Natural killer cell (primary cell): Measurements from ENCODE around the gene H2AZ2. TPM values are rescaled to one million over a fixed set of nuclear protein-coding genes. Genes with fewer than 3 reads are reported as not detected.

Experiments
- ATAC-seq, 3 donors: fragments of 150-1000 bp in 2 of 3; fragments of 200-7000 bp in 1 of 3; cut with Tn5 transposase; 1 replicate in 1 of 3; 2 replicates in 2 of 3; pipeline ENCODE4 v1.10.0; 2021; ENCODE audit warnings: mild to moderate bottlenecking in 2 of 3, moderate library complexity in 2 of 3
- DNase-seq, 2 donors: peaks; one replicate each; pipeline versions ENCODE4 v3.0.0 to v3.0.0-alpha.2; 2013 to 2021; ENCODE audit warnings: mixed read lengths in 1 of 2
- H3K27ac ChIP-seq: one replicate; pipeline ENCODE4 v1.5.1; 2013; ENCODE audit warnings: mild to moderate bottlenecking, low read length
- H3K27me3 ChIP-seq: one replicate; pipeline ENCODE4 v1.6.1; 2013; ENCODE audit warnings: low read length; ENCODE audit not compliant: control insufficient read depth, insufficient read depth
- H3K36me3 ChIP-seq: one replicate; pipeline ENCODE4 v1.6.1; 2013; ENCODE audit warnings: low read length; ENCODE audit not compliant: control insufficient read depth, insufficient read depth
- H3K4me1 ChIP-seq: one replicate; pipeline ENCODE4 v1.6.1; 2013; ENCODE audit warnings: low read length; ENCODE audit not compliant: control insufficient read depth, insufficient read depth
- H3K4me3 ChIP-seq: one replicate; pipeline ENCODE4 v1.5.1; 2013; ENCODE audit warnings: low read length
- H3K9me3 ChIP-seq: one replicate; pipeline ENCODE4 v1.6.1; 2013; ENCODE audit warnings: low read length; ENCODE audit not compliant: control insufficient read depth, insufficient read depth
- H3K27ac Mint-ChIP-seq, 2 donors: one replicate each; pipeline ENCODE4 v1.8.0; 2022; ENCODE audit warnings: mild to moderate bottlenecking in 2 of 2, mixed read lengths in 2 of 2, moderate library complexity in 1 of 2
- H3K27me3 Mint-ChIP-seq, 2 donors: one replicate each; pipeline ENCODE4 v1.8.0; 2022; ENCODE audit warnings: low read depth in 2 of 2, mixed read lengths in 2 of 2
- H3K36me3 Mint-ChIP-seq: one replicate; pipeline ENCODE4 v1.8.0; 2022; ENCODE audit warnings: mixed read lengths
- H3K4me1 Mint-ChIP-seq, 2 donors: one replicate each; pipeline ENCODE4 v1.8.0; 2022; ENCODE audit warnings: mixed read lengths in 2 of 2
- H3K4me3 Mint-ChIP-seq: one replicate; pipeline ENCODE4 v1.8.0; 2022; ENCODE audit warnings: mild to moderate bottlenecking, moderate library complexity, mixed read lengths
- H3K9me3 Mint-ChIP-seq, 2 donors: one replicate each; pipeline ENCODE4 v1.8.0; 2022; ENCODE audit warnings: mixed read lengths in 2 of 2
- CTCF ChIP-seq: fragments of 200-600 bp; IDR thresholded peaks from one replicate; pipeline ENCODE4 v1.8.0; 2022; ENCODE audit warnings: antibody characterized with exemption
- WGBS: methylation state at CpG from one replicate; pipeline ENCODE4 v1.1.7; 2013; ENCODE audit warnings: missing lambda C conversion rate; ENCODE audit not compliant: insufficient coverage; 5-methylcytosine and 5-hydroxymethylcytosine counted together
- intact Hi-C: fragments of 100-400 bp; cut with micrococcal nuclease; formaldehyde crosslinking; loops from one replicate; pipeline ENCODE4 v1.14.2; 2022
- total RNA-seq, 4 donors: library from RNA; stranded (reverse); fragments of 120-200 nt in 1 of 4; gene quantifications; one replicate each; pipeline versions ENCODE4 v1.2.3 to v1.2.4, GENCODE V29; 2013 to 2022

Gene H2AZ2
- total RNA-seq, 3 donors from 2014 or later (not counting 1 experiment from before 2014, with no cell fraction given): 178 to 196 (median 190) TPM

- Mint-ChIP-seq H3K9me3 (no peaks in the 10 kb centered on the region), H3K27ac (no peak overlapping the region), H3K27me3 (no peaks in the 10 kb centered on the region), H3K4me3 (no peak overlapping the region), H3K36me3 (no peaks in the 10 kb centered on the region), H3K4me1 (no peaks in the 10 kb centered on the region)
- DNase-seq (no peak), ATAC-seq (no peak)
- intact Hi-C loops: no loop called here
- no peaks in the 10 kb centered on the region for H3K4me1 ChIP-seq
- no peak overlapping the region for H3K27ac ChIP-seq
- no peaks in the 10 kb centered on the region for H3K9me3 ChIP-seq
- 91% methylated on average over 2 of the region's 2 CpGs for WGBS
- H3K36me3 ChIP-seq: no peaks in the 10 kb centered on the region
- H3K27me3 ChIP-seq: no peaks in the 10 kb centered on the region
- no peak overlapping the region for H3K4me3 ChIP-seq
- no peak for TF ChIP-seq CTCF
Observed at GRCh38 chr7:44814919-44815318, 33.0 kb downstream of the H2AZ2 start.

GRCh38 chr7:44811571-44811970, 36.3 kb downstream of the H2AZ2 start:
- Mint-ChIP-seq H3K4me3 (no peak overlapping the region), H3K9me3 (no peaks in the 10 kb centered on the region), H3K36me3 (no peaks in the 10 kb centered on the region), H3K27me3 (no peaks in the 10 kb centered on the region), H3K4me1 (no peaks in the 10 kb centered on the region), H3K27ac (no peak overlapping the region)
- H3K27me3 ChIP-seq: no peaks in the 10 kb centered on the region
- WGBS: 100% methylated on average over 6 of the region's 6 CpGs
- no peak for TF ChIP-seq CTCF
- H3K36me3 ChIP-seq: no peaks in the 10 kb centered on the region
- ATAC-seq: no peak
- intact Hi-C loops: no loop called here
- no peak for DNase-seq
- no peak overlapping the region for H3K4me3 ChIP-seq
- no peaks in the 10 kb centered on the region for H3K4me1 ChIP-seq
- H3K27ac ChIP-seq: no peak overlapping the region
- no peaks in the 10 kb centered on the region for H3K9me3 ChIP-seq

- intact Hi-C loops: no loop called here
- no peak overlapping the region for H3K27ac ChIP-seq
- no peaks in the 10 kb centered on the region for H3K27me3 Mint-ChIP-seq
- no peaks in the 10 kb centered on the region for H3K27me3 ChIP-seq
- no peaks in the 10 kb centered on the region for H3K36me3 Mint-ChIP-seq
- H3K4me3 Mint-ChIP-seq: no peak overlapping the region
- no peaks in the 10 kb centered on the region for H3K4me1 Mint-ChIP-seq
- H3K4me3 ChIP-seq: no peak overlapping the region
- no peak overlapping the region for H3K27ac Mint-ChIP-seq
- H3K9me3 Mint-ChIP-seq: no peaks in the 10 kb centered on the region
- TF ChIP-seq CTCF: no peak
- ATAC-seq (no peak), DNase-seq (no peak)
- no peaks in the 10 kb centered on the region for H3K36me3 ChIP-seq
- H3K9me3 ChIP-seq: no peaks in the 10 kb centered on the region
- H3K4me1 ChIP-seq: no peaks in the 10 kb centered on the region
Observed at GRCh38 chr7:44811093-44811492, 36.8 kb downstream of the H2AZ2 start.

- no peaks in the 10 kb centered on the region for H3K4me1 Mint-ChIP-seq
- DNase-seq: no peak
- no peaks in the 10 kb centered on the region for H3K27me3 Mint-ChIP-seq
- no peak for ATAC-seq
- Histone ChIP-seq H3K36me3 (peaks cover 6% of the 10 kb centered on the region), H3K27me3 (no peaks in the 10 kb centered on the region), H3K9me3 (no peaks in the 10 kb centered on the region), H3K4me3 (no peak overlapping the region), H3K4me1 (no peaks in the 10 kb centered on the region), H3K27ac (no peak overlapping the region)
- intact Hi-C loops: no loop called here
- H3K36me3 Mint-ChIP-seq: no peaks in the 10 kb centered on the region
- no peak for TF ChIP-seq CTCF
- H3K9me3 Mint-ChIP-seq: no peaks in the 10 kb centered on the region
- no peak overlapping the region for H3K27ac Mint-ChIP-seq
- H3K4me3 Mint-ChIP-seq: no peak overlapping the region
- 96% methylated on average over 4 of the region's 4 CpGs for WGBS
Observed at GRCh38 chr7:44808914-44809393, 38.9 kb downstream of the H2AZ2 start.
